GM21528 (cell line): ENCODE measurements around the gene PIGS.

ENCODE experiments used
- ATAC-seq: cut with Tn5 transposase; IDR thresholded peaks from one replicate; pipeline ENCODE4 v1.9.1; 2021; ENCODE audit warnings: mild to moderate bottlenecking, moderate library complexity; ENCODE audit not compliant: unreplicated experiment, low FRiP score

Gene PIGS

GRCh38 chr17:28511858-28512461 lies 59.4 kb downstream of the PIGS start:
- ATAC-seq: no peak

GRCh38 chr17:28509789-28510188 lies 61.5 kb downstream of the PIGS start:
- ATAC-seq: no peak

GRCh38 chr17:28508211-28508724 lies 63.1 kb downstream of the PIGS start:
- no peak for ATAC-seq

GRCh38 chr17:28507567-28508203 lies 63.6 kb downstream of the PIGS start:
- ATAC-seq: no peak

- ATAC-seq: no peak
Measured at GRCh38 chr17:28506763-28507487, 64.4 kb downstream of the PIGS start.

GRCh38 chr17:28505986-28506665 lies 65.2 kb downstream of the PIGS start, which contains the start of gene FOXN1:
FOXN1 (plus strand) TSS chr17:28506348; CDS start chr17:28523970, 17,622 bp downstream.
- no peak for ATAC-seq

GRCh38 chr17:28503420-28503819 lies 67.9 kb downstream of the PIGS start:
- no peak for ATAC-seq
